ENCODE results near the gene DDX51.

Gene DDX51

DNA sequence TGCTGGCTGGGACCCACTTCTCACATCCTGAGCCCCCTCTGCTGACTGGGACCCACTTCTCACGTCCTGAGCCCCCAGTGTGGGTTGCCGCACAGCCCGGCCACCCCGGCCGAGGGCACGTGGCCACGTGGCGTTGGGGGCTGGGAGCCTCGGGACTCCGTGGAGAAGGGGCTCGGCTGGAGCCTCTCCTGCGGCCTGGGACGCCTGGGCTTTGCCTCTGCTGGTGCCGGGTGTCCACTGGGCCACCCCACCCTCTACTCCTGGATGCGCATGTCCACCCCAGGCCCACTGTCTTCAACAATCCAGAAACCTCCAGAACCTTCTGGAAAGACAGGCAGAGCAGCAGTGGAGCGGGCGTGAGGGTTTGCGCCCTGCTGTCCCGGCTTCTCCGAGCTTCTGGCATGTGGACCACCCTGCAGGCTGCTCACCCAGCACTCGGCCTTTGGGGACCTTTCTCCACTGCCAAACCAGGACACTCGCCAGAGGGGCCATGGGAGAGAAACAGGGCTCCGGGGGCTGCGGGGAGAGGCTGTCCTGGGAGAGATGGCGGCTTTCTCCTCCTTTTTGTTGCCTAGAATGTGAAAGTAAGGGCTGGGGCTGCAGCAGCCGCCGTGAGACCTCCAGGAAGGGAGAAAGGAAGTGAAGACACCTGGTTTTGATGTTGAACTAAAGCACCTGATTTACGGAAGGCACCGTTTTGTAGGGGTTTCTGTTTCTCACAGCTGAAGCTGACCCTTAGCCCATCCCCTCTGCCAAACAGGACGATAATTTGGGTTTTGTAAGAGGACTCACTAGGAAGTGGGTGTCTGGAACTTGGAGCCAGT is 30.1 kb upstream of the DDX51 start:
- TF ChIP-seq, protein P1, sequence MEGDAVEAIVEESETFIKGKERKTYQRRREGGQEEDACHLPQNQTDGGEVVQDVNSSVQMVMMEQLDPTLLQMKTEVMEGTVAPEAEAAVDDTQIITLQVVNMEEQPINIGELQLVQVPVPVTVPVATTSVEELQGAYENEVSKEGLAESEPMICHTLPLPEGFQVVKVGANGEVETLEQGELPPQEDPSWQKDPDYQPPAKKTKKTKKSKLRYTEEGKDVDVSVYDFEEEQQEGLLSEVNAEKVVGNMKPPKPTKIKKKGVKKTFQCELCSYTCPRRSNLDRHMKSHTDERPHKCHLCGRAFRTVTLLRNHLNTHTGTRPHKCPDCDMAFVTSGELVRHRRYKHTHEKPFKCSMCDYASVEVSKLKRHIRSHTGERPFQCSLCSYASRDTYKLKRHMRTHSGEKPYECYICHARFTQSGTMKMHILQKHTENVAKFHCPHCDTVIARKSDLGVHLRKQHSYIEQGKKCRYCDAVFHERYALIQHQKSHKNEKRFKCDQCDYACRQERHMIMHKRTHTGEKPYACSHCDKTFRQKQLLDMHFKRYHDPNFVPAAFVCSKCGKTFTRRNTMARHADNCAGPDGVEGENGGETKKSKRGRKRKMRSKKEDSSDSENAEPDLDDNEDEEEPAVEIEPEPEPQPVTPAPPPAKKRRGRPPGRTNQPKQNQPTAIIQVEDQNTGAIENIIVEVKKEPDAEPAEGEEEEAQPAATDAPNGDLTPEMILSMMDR (IDR thresholded peaks at IDR 0.05; ENCODE audit: low read depth, low read length, missing control alignments), result no peak
- no peak overlapping the region for H3K4me3 ChIP-seq (replicated peaks; ENCODE audit: low read depth, low read length)
- no peak for DNase-seq (ENCODE audit: extremely low read depth, low read depth)

DNA sequence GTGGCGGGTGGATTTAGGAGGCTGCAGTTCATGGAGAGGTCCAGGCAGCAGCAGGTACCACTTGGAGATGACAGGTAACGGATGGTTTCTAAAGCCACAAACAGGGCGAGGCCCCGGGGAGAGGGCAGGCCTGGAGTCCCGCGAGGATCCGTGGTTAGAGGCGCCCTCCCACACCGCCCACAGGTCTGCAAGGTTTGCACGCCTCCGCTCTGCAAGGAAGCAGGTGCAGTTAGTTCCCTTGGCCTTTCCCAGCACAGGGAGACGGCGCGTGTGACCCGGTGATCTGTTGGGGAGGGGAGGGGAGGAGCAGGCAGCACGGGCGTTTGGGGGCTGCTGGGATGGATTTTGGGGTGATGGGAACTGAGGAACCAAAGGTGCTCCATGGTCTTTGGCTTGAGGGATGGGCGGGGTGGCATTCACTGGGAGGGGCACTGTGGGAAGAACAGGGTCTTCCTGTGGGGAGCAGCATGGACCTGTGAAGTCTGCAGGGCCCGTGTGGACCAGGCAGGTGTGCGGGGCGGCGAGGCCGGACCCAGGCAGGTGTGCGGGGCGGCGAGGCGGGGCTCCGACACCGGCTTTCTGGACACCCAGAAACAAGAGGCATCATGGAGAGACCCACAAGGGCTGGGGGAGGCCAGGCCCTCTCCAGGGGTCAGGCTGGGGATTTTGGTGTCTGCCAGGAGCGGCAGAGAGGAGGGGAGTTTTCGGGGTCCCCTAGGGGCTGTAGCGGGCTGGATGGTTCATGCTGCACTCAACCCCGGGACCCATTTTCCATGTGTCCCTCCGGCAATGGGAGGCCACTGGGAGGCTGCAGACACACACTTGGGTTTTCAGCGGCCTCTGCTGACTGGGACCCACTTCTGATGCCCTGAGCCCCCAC is 29.3 kb upstream of the DDX51 start:
- no peak overlapping the region for H3K4me3 ChIP-seq (replicated peaks; ENCODE audit: low read depth, low read length)
- TF ChIP-seq, protein P1 (IDR thresholded peaks at IDR 0.05; ENCODE audit: low read depth, low read length, missing control alignments), result no peak
- no peak for DNase-seq (ENCODE audit: extremely low read depth, low read depth)

DNA sequence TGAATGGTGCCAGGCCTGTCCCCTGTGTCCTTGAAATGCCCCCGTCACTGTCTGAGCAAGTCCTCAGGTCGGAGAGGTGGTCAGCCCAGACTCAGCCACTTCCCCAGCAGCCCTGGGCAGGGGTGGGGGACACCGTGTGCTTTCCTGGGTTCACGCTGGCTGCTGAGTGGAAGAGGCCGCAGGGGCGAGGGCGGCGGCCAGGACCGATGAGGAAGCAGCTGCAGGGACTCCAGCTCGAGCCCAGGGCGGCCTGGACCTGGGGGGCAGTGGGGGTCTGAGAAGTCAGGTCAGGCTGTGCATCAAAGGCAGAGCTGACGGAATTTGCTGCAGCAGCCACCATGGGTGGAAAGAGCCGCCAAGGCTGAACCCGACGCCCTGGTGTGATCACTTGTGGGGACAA is 28.5 kb upstream of the DDX51 start:
- DNase-seq (ENCODE audit: extremely low read depth, low read depth), result no peak
- TF ChIP-seq, protein P1 (IDR thresholded peaks at IDR 0.05; ENCODE audit: low read depth, low read length, missing control alignments), result no peak
- H3K4me3 ChIP-seq (replicated peaks; ENCODE audit: low read depth, low read length), result no peak overlapping the region

DNA sequence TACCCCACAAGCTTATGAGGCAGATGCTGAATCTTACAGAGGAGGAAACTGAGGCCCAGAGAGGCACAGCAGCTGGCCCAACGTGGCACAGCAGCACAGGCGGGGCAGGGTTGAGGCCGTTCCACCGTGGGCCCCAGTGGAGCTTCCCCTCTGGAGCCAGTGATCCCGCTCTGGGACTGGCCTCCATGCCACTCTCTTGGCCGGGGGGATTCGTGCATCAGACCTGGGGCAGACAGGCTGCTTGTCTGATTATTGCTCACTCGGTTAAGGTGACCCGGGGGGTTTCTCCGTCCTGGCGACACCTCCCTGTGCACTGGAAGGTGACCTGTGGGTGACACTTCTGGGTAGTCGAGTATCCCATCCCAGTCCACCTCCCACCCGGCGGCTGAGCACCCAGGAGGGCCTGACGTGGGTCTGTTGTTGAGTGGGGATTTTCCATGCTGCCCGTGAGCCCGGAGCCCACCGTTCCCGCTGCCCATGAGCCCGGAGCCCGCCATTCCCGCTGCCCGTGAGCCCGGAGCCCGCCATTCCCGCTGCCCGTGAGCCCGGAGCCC is 27.9 kb upstream of the DDX51 start:
- DNase-seq (ENCODE audit: extremely low read depth, low read depth), result no peak
- TF ChIP-seq, protein P1 (IDR thresholded peaks at IDR 0.05; ENCODE audit: low read depth, low read length, missing control alignments), result no peak
- no peak overlapping the region for H3K4me3 ChIP-seq (replicated peaks; ENCODE audit: low read depth, low read length)

DNA sequence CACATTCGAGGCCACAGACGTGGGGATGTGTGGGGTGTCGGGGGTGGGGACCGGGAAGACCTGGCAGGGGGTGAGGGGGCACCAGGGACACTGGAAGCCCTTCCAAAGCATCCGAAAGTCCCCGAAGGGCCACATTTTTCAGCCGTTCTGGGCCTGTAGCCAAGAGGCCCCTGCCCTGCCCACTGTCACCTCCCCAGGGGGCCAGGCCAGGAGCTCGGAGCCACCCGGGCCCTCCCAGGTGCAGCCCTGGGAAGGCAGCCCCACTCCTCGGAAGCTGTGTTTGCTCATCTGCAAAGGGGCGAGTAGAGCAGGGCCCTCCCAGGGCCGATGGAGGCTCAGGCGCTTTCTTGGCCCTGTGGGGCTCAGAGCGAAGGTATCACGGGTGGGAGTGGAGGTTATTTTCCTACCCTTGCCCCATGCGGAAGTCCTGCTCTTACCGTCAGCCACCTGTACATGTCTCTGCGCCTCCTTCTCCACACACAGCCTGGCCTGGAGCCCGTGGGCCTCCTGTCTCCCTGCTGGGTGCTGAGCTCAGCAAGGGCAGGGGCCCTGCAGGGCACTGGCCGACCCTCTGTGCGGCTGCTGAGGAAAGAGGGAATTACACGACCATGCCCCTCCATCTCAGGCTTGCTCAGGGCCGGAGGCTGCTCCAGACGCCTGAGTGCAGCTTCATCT is 27.3 kb upstream of the DDX51 start:
- TF ChIP-seq, protein P1 (IDR thresholded peaks at IDR 0.05; ENCODE audit: low read depth, low read length, missing control alignments), result no peak
- no peak for DNase-seq (ENCODE audit: extremely low read depth, low read depth)
- H3K4me3 ChIP-seq (replicated peaks; ENCODE audit: low read depth, low read length), result no peak overlapping the region

DNA sequence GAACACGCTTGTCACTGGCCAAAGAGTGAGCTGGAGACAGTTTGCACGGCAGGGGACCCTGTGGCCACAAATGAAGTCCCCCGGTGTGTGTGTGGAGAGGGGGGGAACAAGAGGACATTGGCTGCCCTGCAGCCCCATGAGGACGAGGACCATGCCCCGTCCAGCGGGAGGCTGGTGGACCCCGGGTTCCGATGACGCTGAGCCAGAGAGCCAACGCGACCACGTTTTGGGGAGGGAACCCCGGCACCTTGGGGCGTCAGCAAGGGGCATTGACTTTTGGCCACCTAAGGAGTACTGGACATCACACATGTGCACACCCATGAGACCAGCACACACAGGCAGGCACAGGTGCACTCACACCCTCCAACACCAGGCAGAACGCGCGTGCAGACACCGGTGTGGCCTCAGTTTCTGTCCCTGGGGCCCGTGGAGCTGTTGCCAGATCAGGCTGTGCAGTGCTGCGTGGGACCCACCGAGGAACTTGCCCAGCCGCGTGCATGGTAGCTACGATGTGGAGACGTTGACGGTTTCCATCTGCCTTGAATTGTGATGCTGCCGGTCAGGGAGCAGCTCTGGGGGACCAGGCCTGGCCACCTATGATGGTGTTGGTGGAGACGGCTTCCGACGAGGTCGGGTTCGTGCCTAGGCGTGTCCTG is 26.6 kb upstream of the DDX51 start:
- TF ChIP-seq, protein P1 (IDR thresholded peaks at IDR 0.05; ENCODE audit: low read depth, low read length, missing control alignments), result no peak
- no peak overlapping the region for H3K4me3 ChIP-seq (replicated peaks; ENCODE audit: low read depth, low read length)
- no peak for DNase-seq (ENCODE audit: extremely low read depth, low read depth)
